GM23338 (cell line): Measurements from ENCODE around the gene KDM4B. TPM values are rescaled to one million over a fixed set of nuclear protein-coding genes. Genes with fewer than 3 reads are reported as not detected.

Experiments
- ATAC-seq: fragments of 200-7000 bp; cut with Tn5 transposase; 3 replicates; pipeline ENCODE4 v1.9.1; 2020
- DNase-seq: peaks from one replicate; pipeline ENCODE4 v3.0.0-alpha.2; 2015; ENCODE audit warnings: low spot score
- H2AFZ ChIP-seq: fragments of 200-600 bp; sonication (generic); 2 replicates; pipeline ENCODE4 v1.8.0; 2016; ENCODE audit warnings: antibody characterized with exemption, mild to moderate bottlenecking, moderate library complexity
- H3F3A ChIP-seq: fragments of 200-600 bp; sonication (generic); replicated peaks from 2 replicates; pipeline ENCODE4 v1.8.0; 2017; ENCODE audit warnings: antibody characterized with exemption, mixed run types, low read depth
- H3K27ac ChIP-seq: fragments of 200-600 bp; sonication (generic); 2 replicates; pipeline ENCODE4 v1.6.1; 2016; ENCODE audit warnings: low read depth
- H3K27me3 ChIP-seq: fragments of 200-600 bp; sonication (generic); 2 replicates; pipeline ENCODE4 v1.8.0; 2016; ENCODE audit warnings: mild to moderate bottlenecking, mixed run types, moderate library complexity; ENCODE audit not compliant: insufficient read depth
- H3K36me3 ChIP-seq: fragments of 200-600 bp; sonication (generic); 2 replicates; pipeline ENCODE4 v1.8.0; 2016; ENCODE audit warnings: mild to moderate bottlenecking; ENCODE audit not compliant: insufficient read depth
- H3K4me1 ChIP-seq: fragments of 200-600 bp; sonication (generic); 2 replicates; pipeline ENCODE4 v1.8.0; 2016; ENCODE audit warnings: mild to moderate bottlenecking, moderate library complexity; ENCODE audit not compliant: insufficient read depth
- H3K4me2 ChIP-seq: fragments of 200-600 bp; sonication (generic); 2 replicates; pipeline ENCODE4 v1.7.1; 2017; ENCODE audit warnings: mixed run types
- H3K4me3 ChIP-seq: fragments of 200-600 bp; sonication (generic); 2 replicates; pipeline ENCODE4 v1.6.1; 2016; ENCODE audit warnings: mixed run types
- H3K79me2 ChIP-seq: fragments of 200-600 bp; sonication (generic); replicated peaks from 2 replicates; pipeline ENCODE4 v1.8.0; 2017; ENCODE audit warnings: mild to moderate bottlenecking; ENCODE audit not compliant: insufficient read depth
- H3K9me2 ChIP-seq: fragments of 200-600 bp; sonication (generic); 2 replicates; pipeline ENCODE4 v1.8.0; 2017; ENCODE audit not compliant: insufficient read depth
- H4K20me1 ChIP-seq: fragments of 200-600 bp; sonication (generic); replicated peaks from 2 replicates; pipeline ENCODE4 v1.8.0; 2017; ENCODE audit warnings: mild to moderate bottlenecking; ENCODE audit not compliant: insufficient read depth
- H3K27ac Mint-ChIP-seq: 2 replicates; pipeline ENCODE4 v1.8.0; 2020; ENCODE audit warnings: inconsistent platforms, mild to moderate bottlenecking, moderate library complexity, mixed read lengths
- H3K27me3 Mint-ChIP-seq: 3 replicates; pipeline ENCODE4 v1.8.0; 2022; ENCODE audit warnings: low read depth, mild to moderate bottlenecking, moderate library complexity, mixed read lengths, inconsistent platforms; ENCODE audit not compliant: insufficient read depth, poor library complexity
- H3K36me3 Mint-ChIP-seq: 3 replicates; pipeline ENCODE4 v1.8.0; 2021; ENCODE audit warnings: low read depth, mild to moderate bottlenecking, inconsistent platforms, moderate library complexity, mixed read lengths
- H3K4me1 Mint-ChIP-seq: 3 replicates; pipeline ENCODE4 v1.8.0; 2020; ENCODE audit warnings: mild to moderate bottlenecking, inconsistent platforms, mixed read lengths
- H3K4me3 Mint-ChIP-seq: 3 replicates; pipeline ENCODE4 v1.8.0; 2021; ENCODE audit warnings: moderate library complexity, mild to moderate bottlenecking, inconsistent platforms, mixed read lengths
- H3K9me3 Mint-ChIP-seq: 3 replicates; pipeline ENCODE4 v1.8.0; 2020; ENCODE audit warnings: moderate library complexity, mild to moderate bottlenecking, inconsistent platforms, mixed read lengths
- CREB1 ChIP-seq: fragments of 250-450 bp; sonication (Bioruptor Pico); IDR thresholded peaks from 2 replicates; pipeline ENCODE4 v1.5.0; 2020; ENCODE audit warnings: low read depth, mild to moderate bottlenecking, moderate library complexity
- CTCF ChIP-seq, 2 experiments: fragments of 200-600 bp in 1 of 2; sonication (generic) in 1 of 2; conservative IDR thresholded peaks; 2 replicates each; pipeline versions ENCODE4 v1.5.1 to v1.6.1; 2016 to 2017; ENCODE audit warnings: antibody characterized with exemption in 2 of 2, low read depth in 2 of 2, mild to moderate bottlenecking in 2 of 2, moderate library complexity in 1 of 2
- ETS1 ChIP-seq: IDR thresholded peaks from 2 replicates; pipeline ENCODE4 v1.6.1; 2016; ENCODE audit warnings: antibody characterized with exemption
- EZH2 ChIP-seq: fragments of 200-600 bp; sonication (generic); IDR thresholded peaks from one replicate; pipeline ENCODE4 v1.8.0; 2017; ENCODE audit warnings: antibody characterized with exemption, mild to moderate bottlenecking, low read depth; ENCODE audit not compliant: unreplicated experiment
- EZH2phosphoT487 ChIP-seq: fragments of 200-600 bp; sonication (generic); IDR thresholded peaks from one replicate; pipeline ENCODE4 v1.8.1; 2018; ENCODE audit warnings: antibody characterized with exemption; ENCODE audit not compliant: unreplicated experiment
- JUNB ChIP-seq: IDR thresholded peaks from one replicate; pipeline ENCODE4 v1.6.1; 2016; ENCODE audit warnings: antibody characterized with exemption; ENCODE audit not compliant: unreplicated experiment
- NANOG ChIP-seq: IDR thresholded peaks from 2 replicates; pipeline ENCODE4 v1.6.1; 2016; ENCODE audit warnings: antibody characterized with exemption, borderline replicate concordance
- POLR2AphosphoS5 ChIP-seq: IDR thresholded peaks from 2 replicates; pipeline ENCODE4 v1.6.1; 2016; ENCODE audit warnings: antibody characterized with exemption, low read depth
- REST ChIP-seq: IDR thresholded peaks from one replicate; pipeline ENCODE4 v1.6.1; 2018; ENCODE audit warnings: antibody characterized with exemption; ENCODE audit not compliant: unreplicated experiment
- STAT1 ChIP-seq: IDR thresholded peaks from one replicate; pipeline ENCODE4 v1.6.1; 2016; ENCODE audit warnings: antibody characterized with exemption; ENCODE audit not compliant: unreplicated experiment
- ZNF114 ChIP-seq: fragments of 250-450 bp; sonication (Bioruptor Pico); IDR thresholded peaks from 2 replicates; pipeline ENCODE4 v1.5.0; 2020; ENCODE audit warnings: mild to moderate bottlenecking, moderate library complexity
- ZNF331 ChIP-seq: fragments of 250-450 bp; sonication (Bioruptor Pico); IDR thresholded peaks from 2 replicates; pipeline ENCODE4 v1.5.0; 2020; ENCODE audit warnings: low read depth, mild to moderate bottlenecking, moderate library complexity
- ZNF462 ChIP-seq: fragments of 250-450 bp; sonication (Bioruptor Pico); IDR thresholded peaks from 2 replicates; pipeline ENCODE4 v1.5.0; 2020; ENCODE audit warnings: mild to moderate bottlenecking, moderate library complexity
- polyA plus RNA-seq: library from polyadenylated mRNA; unstranded; fragments of >200 nt; fragmentation: Nextera tagmentation; extraction: Ambion mirVana; gene quantifications from 2 replicates; pipeline ENCODE4 v1.2.1, GENCODE V29; 2016
- total RNA-seq: library from RNA; depleted of rRNA; stranded (reverse); fragments of >200 nt; shearing (Covaris generic); gene quantifications from 2 replicates; pipeline ENCODE4 v1.2.3, GENCODE V29; 2014

KDM4B gene
- total and polyA plus RNA-seq, 2 experiments from 2014 or later, result 9.1 to 27.6 TPM

- Mint-ChIP-seq H3K4me1 (peaks cover 11% of the 10 kb centered on the region), H3K4me3 (no peak overlapping the region), H3K27me3 (peaks cover 12% of the 10 kb centered on the region), H3K9me3 (no peaks in the 10 kb centered on the region), H3K36me3 (peaks cover 4% of the 10 kb centered on the region; the same call in 1 of the 3 replicates), H3K27ac (no peak overlapping the region; the same call in 1 of the 2 replicates)
- no peak overlapping the region for H3K4me3 ChIP-seq
- H4K20me1 ChIP-seq, result peaks cover 2% of the 10 kb centered on the region; the same call in 1 of the 2 replicates
- no peak for ATAC-seq
- no peak overlapping the region for H2AFZ ChIP-seq
- H3K9me2 ChIP-seq, result no peaks in the 10 kb centered on the region
- no peak overlapping the region for H3K4me2 ChIP-seq
- H3K79me2 ChIP-seq, result no peaks in the 10 kb centered on the region
- no peak for DNase-seq
- H3K27me3 ChIP-seq, result no peaks in the 10 kb centered on the region
- peaks cover 5% of the 10 kb centered on the region; the same call in 1 of the 2 replicates for H3K4me1 ChIP-seq
- H3K27ac ChIP-seq, result no peak overlapping the region
- TF ChIP-seq STAT1 (no peak), CREB1 (CRISPR knock-in tag) (no peak), ETS1 (no peak), ZNF114 (no peak), ZNF462 (no peak), CTCF (conservative IDR thresholded peaks at IDR 0.05; ENCODE audit: low read depth in 2 of 2) (no peak), REST (no peak), EZH2phosphoT487 (no peak), POLR2AphosphoS5 (no peak), NANOG (no peak), JUNB (no peak), EZH2 (no peak), ZNF331 (CRISPR knock-in tag) (no peak)
- H3K36me3 ChIP-seq, result no peaks in the 10 kb centered on the region
- H3F3A ChIP-seq, result peaks cover 3% of the 10 kb centered on the region; the same call in 1 of the 2 replicates
These were observed 110.3 kb downstream of the KDM4B start for GRCh38 chr19:5079071-5079774.
